Measurements from ENCODE around the gene RAD51B.

GRCh38 chr14:68232300-68233055, 412.9 kb downstream of the RAD51B start:
- no peak for TF ChIP-seq CTCF (IDR thresholded peaks at IDR 0.05)
- TF ChIP-seq POLR2A (IDR thresholded peaks at IDR 0.05): no peak
- peak; percentile 40 to 41 for TF ChIP-seq POLR2AphosphoS5 (IDR thresholded peaks at IDR 0.05)
- peak in 1 of 4 donors; percentile 60 for TF ChIP-seq EP300 (IDR thresholded peaks at IDR 0.05)

Measured in upper lobe of left lung (tissue), 4 donors.